ENCODE results near the gene SH3TC1. TPM values are rescaled to one million over a fixed set of nuclear protein-coding genes. Genes with fewer than 3 reads are reported as not detected.
A peak's percentile ranks its signal among the peaks of the same experiment; 100 is the strongest.

The SH3TC1 gene
- total RNA-seq, 1 experiment from 2014 or later, result 2.2 TPM

DNA sequence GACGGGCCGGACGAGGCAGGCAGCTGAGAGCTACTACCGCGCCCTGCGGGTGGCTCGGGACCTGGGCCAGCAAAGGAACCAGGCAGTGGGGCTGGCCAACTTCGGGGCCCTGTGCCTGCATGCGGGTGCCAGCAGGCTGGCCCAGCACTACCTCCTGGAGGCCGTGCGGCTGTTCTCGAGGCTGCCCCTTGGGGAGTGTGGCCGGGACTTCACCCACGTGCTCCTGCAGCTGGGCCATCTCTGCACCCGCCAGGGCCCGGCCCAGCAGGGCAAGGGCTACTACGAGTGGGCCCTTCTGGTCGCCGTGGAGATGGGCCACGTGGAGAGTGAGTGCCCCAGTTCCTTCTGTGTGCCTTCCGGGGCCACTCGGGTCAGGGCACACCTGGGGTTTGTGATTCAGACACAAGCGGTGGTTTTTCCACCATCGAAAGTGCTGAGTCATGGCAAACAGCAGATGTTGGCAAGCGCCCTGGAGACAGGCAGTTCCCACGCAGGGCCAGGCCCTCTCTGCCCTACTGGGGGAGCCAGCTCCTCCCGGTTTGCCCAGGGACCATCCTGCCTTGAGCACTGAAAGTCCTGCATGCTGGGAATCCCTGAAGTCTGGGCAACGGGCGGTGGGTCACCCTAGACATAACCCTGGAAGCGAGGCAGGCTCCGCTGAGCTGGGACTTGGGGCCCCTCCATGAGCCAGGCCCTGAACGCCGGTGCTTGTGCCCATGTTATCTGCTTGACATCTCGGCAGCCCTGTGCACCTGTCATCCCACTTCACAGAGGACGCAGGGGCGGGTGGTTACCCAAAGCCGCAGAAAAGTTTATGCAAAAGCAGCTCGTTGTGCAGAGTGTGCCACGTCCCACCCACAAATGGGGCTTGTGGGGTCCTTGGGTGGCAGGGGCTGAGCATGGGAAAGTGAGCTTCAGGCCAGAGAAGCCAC, 29.5 kb downstream of the SH3TC1 start:
- no peak for DNase-seq

DNA sequence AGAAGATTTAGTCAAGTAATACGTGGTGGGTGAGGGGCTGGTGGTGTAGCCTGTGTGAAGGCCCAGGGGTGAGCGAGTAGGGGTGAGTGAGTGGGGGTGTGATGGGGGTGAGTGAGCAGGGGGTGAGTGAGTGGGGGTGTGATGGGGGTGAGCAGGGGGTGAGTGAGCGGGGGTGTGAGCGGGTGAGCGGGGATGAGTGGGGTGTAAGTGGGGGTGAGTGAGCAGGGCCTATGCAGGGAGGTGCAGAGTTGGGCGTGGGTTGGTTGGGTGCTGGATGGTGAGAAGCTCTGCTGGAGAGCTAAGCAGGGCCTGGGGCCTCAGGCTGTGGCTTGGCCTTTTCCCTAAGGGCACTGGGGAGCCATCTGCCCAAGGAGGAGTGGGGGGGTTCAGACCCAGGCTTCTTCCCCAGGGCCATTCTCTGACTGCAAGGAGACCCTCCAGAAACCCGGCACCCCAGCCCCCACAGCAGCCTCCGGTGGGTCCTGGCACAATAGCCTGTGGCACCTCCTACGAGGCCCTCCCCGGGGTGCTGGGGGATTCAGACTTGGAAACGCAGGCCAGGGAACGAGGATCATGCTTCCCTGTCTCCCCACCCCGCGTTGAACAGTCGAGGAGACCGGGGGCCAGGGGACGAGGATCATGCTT, 30.4 kb downstream of the SH3TC1 start:
- Histone ChIP-seq H3K4me3 (ENCODE audit: insufficient read depth, low read depth, low read length) (no peak overlapping the region), H3K27me3 (ENCODE audit: control insufficient read depth, insufficient read depth, low read length) (no peaks in the 10 kb centered on the region), H3K36me3 (replicated peaks; ENCODE audit: control insufficient read depth, insufficient read depth, low read length) (no peaks in the 10 kb centered on the region)
- no peak for DNase-seq

More for the DNA sequence above, 29.5 kb downstream of the SH3TC1 start:
- Histone ChIP-seq H3K4me3 (ENCODE audit: insufficient read depth, low read depth, low read length) (no peak overlapping the region), H3K27me3 (ENCODE audit: control insufficient read depth, insufficient read depth, low read length) (no peaks in the 10 kb centered on the region), H3K36me3 (replicated peaks; ENCODE audit: control insufficient read depth, insufficient read depth, low read length) (no peaks in the 10 kb centered on the region)

DNA sequence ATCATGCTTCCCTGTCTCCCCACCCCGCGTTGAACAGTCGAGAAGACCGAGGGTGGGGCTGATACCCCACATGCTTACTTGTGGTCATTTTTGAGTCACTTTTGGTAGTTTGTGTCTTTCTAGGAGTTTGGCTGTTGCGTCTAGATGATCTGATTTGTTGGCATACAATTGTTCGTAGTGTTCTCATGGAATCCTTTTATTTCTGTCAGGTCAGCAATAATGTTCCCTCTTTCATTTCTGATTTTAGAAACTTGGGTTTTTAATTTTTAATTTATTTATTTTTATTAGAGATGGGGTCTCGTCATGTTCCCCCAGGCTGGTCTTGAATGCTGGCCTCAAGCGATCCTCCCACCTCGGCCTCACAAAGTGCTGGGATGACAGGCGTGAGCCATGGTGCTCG, 30.9 kb downstream of the SH3TC1 start:
- H3K27me3 ChIP-seq (ENCODE audit: control insufficient read depth, insufficient read depth, low read length), result no peaks in the 10 kb centered on the region
- no peak for DNase-seq
- H3K36me3 ChIP-seq (replicated peaks; ENCODE audit: control insufficient read depth, insufficient read depth, low read length), result no peaks in the 10 kb centered on the region
- H3K4me3 ChIP-seq (ENCODE audit: insufficient read depth, low read depth, low read length), result no peak overlapping the region

DNA sequence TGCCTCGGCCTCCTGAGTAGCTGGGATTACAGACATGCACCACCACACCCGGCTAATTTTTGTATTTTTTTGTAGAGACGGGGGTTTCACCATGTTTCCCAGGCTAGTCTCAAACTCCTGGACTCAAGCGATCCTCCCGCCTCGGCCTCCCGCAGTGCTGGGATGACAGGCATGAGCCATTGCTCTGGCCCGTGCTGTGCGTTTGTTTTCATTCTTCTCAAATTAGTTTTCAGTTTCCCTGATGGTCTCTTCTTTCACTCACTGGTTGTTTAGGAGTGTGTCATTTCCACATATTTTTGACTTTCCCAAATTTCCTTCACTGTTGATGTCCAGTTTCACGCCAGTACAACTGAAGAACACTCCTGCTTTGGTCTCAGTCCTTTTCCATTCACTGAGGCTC, 31.8 kb downstream of the SH3TC1 start:
- no peak for DNase-seq
- H3K4me3 ChIP-seq (ENCODE audit: insufficient read depth, low read depth, low read length), result no peak overlapping the region
- no peaks in the 10 kb centered on the region for H3K36me3 ChIP-seq (replicated peaks; ENCODE audit: control insufficient read depth, insufficient read depth, low read length)
- H3K27me3 ChIP-seq (ENCODE audit: control insufficient read depth, insufficient read depth, low read length), result no peaks in the 10 kb centered on the region

DNA sequence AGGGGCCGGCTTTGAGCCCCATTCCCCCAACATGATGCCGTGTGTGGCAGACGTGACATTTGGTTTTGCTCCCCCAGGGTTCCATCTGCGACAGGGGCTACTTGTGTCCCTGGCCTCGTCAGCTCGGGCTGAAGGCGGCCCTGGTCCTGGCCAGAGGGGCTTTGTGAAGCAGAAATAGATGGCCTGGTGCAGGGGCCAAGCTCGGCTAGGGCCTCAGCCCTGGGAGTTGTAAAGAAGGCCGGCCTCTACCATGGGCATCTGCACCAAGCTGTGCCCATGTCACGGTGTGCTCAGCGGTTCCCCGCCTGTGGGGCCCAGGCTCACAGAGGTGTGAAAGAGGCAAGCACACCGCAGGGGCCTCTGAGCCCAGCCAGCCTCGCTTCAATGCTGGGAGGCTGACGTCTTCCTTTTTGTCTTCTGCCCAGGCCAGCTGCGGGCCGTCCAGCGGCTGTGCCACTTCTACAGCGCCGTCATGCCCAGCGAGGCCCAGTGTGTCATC, 32.5 kb downstream of the SH3TC1 start:
- H3K4me3 ChIP-seq (ENCODE audit: insufficient read depth, low read depth, low read length), result no peak overlapping the region
- DNase-seq, result no peak
- no peaks in the 10 kb centered on the region for H3K27me3 ChIP-seq (ENCODE audit: control insufficient read depth, insufficient read depth, low read length)
- H3K36me3 ChIP-seq (replicated peaks; ENCODE audit: control insufficient read depth, insufficient read depth, low read length), result no peaks in the 10 kb centered on the region

DNA sequence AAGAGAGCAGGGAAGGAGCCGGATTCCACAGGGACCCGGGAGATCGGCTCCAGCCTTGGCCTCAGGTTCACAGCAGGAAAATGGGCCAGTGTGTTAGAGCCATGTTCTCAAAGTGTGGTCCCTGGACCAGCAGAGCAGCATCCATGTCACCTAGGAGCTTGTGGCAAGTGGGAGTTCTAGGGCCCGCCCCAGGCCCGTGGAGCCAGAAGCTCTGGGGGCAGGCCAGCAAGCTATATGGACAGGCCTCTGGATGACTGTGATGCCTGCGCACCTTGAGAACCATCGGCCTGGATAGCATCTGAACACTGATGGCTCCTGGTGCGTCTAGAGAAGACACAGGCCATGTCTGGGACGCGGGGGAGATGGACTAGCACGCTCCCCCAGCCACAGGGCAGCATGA, 33.7 kb downstream of the SH3TC1 start:
- no peak for DNase-seq
- no peaks in the 10 kb centered on the region for H3K27me3 ChIP-seq (ENCODE audit: control insufficient read depth, insufficient read depth, low read length)
- no peak overlapping the region for H3K4me3 ChIP-seq (ENCODE audit: insufficient read depth, low read depth, low read length)
- no peaks in the 10 kb centered on the region for H3K36me3 ChIP-seq (replicated peaks; ENCODE audit: control insufficient read depth, insufficient read depth, low read length)

DNA sequence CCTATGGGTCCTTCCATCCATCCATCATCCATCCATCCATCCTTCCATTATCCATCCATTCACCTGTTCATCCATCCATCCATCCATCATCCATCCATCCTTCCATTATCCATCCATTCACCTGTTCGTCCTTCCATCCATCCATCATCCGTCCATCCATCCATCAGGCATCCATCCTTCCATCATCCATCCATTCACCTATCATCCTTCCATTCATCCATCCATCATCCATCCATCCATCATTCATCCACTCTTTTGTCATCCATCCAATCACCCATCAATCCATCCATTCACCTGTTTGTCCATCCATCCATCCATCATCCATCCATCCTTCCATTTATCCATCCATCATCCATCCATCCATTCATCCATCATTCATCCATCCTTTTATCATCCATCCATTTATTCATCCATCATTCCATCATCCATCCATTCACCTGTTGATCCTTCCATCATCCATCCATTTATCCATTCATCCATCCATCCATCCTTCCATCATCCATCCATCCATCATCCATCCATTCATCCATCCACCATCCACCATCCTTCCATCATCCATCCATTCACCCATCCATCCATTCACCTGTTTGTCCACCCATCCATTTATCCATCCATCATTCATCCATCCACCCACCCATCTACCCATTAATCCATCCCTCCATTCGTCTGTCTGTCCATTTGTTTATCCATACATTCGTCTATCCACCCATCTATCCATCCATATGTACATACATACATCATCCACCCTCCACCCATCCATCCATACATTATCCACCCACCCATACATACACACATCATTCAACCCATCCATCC, 34.8 kb downstream of the SH3TC1 start:
- Histone ChIP-seq H3K27me3 (ENCODE audit: control insufficient read depth, insufficient read depth, low read length) (no peaks in the 10 kb centered on the region), H3K4me3 (ENCODE audit: insufficient read depth, low read depth, low read length) (no peak overlapping the region)
- no peak for DNase-seq

DNA sequence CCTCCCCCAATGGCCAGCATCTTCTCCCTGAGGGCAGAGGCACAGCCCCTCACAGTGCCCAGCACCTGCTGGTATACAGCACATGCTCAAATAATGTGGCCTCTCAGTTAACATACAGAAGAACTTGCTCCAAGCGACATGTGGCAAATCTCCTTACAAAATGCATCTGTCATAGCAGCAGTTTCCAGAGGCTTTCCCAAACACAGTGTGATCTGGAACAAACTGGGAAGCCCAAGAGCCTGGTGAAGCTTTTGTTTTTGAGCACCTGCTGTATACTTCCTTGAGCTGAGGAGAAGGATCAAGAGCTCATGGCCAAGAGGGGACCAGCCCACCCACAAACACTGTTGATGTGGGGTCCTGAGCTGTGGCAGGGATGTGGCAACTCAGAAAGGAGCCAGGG, 35.6 kb downstream of the SH3TC1 start:
- DNase-seq, result no peak
- Histone ChIP-seq H3K27me3 (ENCODE audit: control insufficient read depth, insufficient read depth, low read length) (no peaks in the 10 kb centered on the region), H3K36me3 (replicated peaks; ENCODE audit: control insufficient read depth, insufficient read depth, low read length) (no peaks in the 10 kb centered on the region)

More for the DNA sequence above, 34.8 kb downstream of the SH3TC1 start:
- H3K36me3 ChIP-seq (replicated peaks; ENCODE audit: control insufficient read depth, insufficient read depth, low read length), result no peaks in the 10 kb centered on the region

DNA sequence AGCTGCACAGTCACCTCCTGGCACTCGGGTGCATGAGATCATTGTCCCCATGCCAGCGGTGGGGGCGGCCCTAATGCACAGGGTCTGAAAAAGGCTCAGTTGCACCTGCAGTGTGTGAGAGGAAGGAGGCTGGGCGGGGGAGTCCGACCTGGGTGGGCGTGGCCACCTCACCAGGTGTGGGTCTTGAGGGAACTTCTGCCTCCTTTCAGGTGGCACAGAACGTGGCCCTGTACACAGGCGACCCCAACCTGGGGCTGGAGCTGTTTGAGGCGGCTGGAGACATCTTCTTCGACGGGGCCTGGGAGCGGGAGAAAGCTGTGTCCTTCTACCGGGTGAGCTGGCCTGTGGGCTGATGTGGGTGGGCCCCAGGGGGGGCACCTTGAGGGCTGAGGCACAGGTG, 36.1 kb downstream of the SH3TC1 start:
- no peaks in the 10 kb centered on the region for H3K27me3 ChIP-seq (ENCODE audit: control insufficient read depth, insufficient read depth, low read length)

More for the DNA sequence above, 35.6 kb downstream of the SH3TC1 start:
- no peak overlapping the region for H3K4me3 ChIP-seq (ENCODE audit: insufficient read depth, low read depth, low read length)

DNA sequence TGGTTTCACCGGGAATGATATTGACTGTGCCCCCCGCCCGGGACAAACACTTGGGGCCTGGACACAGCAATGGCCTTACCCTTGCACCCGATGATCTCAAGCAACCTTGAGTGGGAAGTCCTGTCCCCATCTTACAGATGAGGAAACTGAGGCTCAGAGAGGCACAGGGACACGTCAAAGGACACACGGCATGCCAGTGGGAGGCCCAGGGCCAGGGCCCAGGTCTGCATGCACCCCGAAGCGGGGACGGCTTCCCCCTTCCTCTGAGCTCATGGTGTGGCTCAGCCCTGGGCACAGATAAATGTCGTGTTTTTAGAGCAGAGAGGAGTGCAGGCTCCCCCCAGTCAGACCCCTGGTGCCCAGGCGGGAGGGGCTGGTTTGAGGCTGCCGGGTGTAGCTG, 36.6 kb downstream of the SH3TC1 start:
- no peak for DNase-seq
- Histone ChIP-seq H3K36me3 (replicated peaks; ENCODE audit: control insufficient read depth, insufficient read depth, low read length) (no peaks in the 10 kb centered on the region), H3K27me3 (ENCODE audit: control insufficient read depth, insufficient read depth, low read length) (no peaks in the 10 kb centered on the region), H3K4me3 (ENCODE audit: insufficient read depth, low read depth, low read length) (no peak overlapping the region)

More for the DNA sequence above, 36.1 kb downstream of the SH3TC1 start:
- Histone ChIP-seq H3K36me3 (replicated peaks; ENCODE audit: control insufficient read depth, insufficient read depth, low read length) (no peaks in the 10 kb centered on the region), H3K4me3 (ENCODE audit: insufficient read depth, low read depth, low read length) (no peak overlapping the region)
- DNase-seq, result no peak

DNA sequence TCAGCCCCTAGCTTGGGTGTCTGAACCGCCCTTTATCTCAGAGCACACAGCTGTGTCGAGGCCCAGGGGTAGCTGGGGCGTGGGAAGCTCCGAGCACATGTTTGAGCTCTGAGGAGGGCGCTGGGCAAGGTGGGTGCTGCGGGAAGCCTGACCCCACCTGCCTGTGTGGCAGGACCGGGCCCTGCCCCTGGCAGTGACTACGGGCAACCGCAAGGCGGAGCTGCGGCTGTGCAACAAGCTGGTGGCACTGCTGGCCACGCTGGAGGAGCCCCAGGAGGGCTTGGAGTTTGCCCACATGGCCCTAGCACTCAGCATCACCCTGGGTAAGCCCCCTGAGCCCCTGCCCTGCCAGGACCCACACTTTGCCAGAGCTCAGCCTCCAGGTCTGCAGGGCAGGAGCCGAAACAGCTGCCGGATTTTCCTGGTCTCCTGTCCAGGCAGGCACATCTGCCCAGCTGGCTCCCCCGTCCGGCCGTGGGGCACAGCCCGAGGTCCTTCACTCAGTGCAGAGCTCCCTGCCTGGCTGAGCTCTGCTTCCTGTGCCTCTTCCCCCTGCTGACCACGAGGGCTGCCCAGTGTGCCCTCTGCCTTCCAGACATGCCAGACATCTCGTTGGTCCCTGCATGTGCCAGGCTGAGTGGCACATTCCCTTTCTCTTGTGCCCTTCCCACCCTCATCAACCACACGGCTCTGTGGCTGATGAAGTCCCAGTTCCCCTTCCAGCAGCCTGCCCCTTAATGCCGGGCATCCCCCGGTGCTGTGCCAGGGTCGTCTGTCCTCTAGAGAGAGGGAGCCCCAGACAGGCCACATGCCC, 37.2 kb downstream of the SH3TC1 start:
- H3K4me3 ChIP-seq (ENCODE audit: insufficient read depth, low read depth, low read length), result no peak overlapping the region

DNA sequence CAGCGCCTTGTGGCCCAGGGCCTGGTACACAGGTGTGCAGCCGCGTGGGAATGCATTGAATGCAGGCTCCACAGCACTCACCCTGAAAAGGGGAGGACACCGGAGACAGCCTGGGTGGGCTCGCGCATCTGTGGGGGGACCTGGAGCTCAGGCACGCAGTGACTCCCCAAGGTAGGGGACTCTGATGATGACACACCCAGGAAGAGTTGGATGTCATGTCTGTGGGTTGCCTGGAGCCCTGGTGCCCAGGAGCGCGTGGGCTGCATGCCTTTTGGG, 37.8 kb downstream of the SH3TC1 start:
- no peaks in the 10 kb centered on the region for H3K36me3 ChIP-seq (replicated peaks; ENCODE audit: control insufficient read depth, insufficient read depth, low read length)
- no peak overlapping the region for H3K4me3 ChIP-seq (ENCODE audit: insufficient read depth, low read depth, low read length)

More for the DNA sequence above, 37.2 kb downstream of the SH3TC1 start:
- Histone ChIP-seq H3K36me3 (replicated peaks; ENCODE audit: control insufficient read depth, insufficient read depth, low read length) (no peaks in the 10 kb centered on the region), H3K27me3 (ENCODE audit: control insufficient read depth, insufficient read depth, low read length) (no peaks in the 10 kb centered on the region)
- peak; percentile 59 for DNase-seq

DNA sequence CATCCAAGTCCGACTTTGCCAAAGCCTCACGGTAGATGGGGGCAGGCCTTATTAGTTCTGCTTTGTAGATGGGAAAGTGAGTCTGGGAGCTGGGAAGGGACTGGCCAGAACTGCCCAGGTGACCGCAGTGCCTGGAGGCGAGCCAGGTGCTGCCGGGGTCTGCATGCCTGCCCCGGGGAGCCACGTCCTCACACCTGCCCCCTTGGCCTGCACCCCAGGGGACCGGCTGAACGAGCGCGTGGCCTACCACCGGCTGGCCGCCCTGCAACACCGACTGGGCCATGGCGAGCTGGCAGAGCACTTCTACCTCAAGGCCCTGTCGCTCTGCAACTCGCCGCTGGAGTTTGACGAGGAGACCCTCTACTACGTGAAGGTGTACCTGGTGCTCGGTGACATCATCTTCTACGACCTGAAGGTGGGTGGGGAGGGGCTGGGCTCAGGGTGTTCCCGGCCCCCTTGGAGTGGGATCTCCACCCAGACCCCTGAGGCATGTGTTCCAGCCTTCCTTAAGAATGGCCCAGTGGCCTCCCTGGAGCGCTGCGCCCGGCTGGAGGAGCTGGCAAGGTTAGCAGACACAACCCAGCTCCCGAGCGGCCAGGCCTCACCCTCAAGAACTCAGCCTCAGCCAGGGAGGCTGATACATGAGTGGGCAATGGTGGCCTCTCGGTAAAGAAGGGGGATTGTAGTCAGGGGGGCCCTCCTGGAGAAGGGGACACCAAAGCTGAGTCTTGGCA, 38.3 kb downstream of the SH3TC1 start:
- H3K27me3 ChIP-seq (ENCODE audit: control insufficient read depth, insufficient read depth, low read length), result no peaks in the 10 kb centered on the region
- DNase-seq, result peak; percentile 72
- H3K4me3 ChIP-seq (ENCODE audit: insufficient read depth, low read depth, low read length), result no peak overlapping the region
- H3K36me3 ChIP-seq (replicated peaks; ENCODE audit: control insufficient read depth, insufficient read depth, low read length), result no peaks in the 10 kb centered on the region

More for the DNA sequence above, 37.8 kb downstream of the SH3TC1 start:
- no peaks in the 10 kb centered on the region for H3K27me3 ChIP-seq (ENCODE audit: control insufficient read depth, insufficient read depth, low read length)
- peak; percentile 38 for DNase-seq

Measured in H7 (cell line).